OCI-LY1 (cell line): ENCODE results near the gene CSAD.
A peak's percentile ranks its signal among the peaks of the same experiment; 100 is the strongest.

Experiments
- EZH2 ChIP-seq: fragments of 200-600 bp; sonication (generic), shearing (Covaris generic); IDR thresholded peaks from 2 replicates; pipeline ENCODE4 v1.8.0; 2017; ENCODE audit warnings: borderline replicate concordance, mixed run types, mild to moderate bottlenecking, antibody characterized with exemption, low read length, moderate library complexity, mixed read lengths
- TF ChIP-seq, protein P1 (sequence below): fragments of 200-600 bp; sonication (generic), shearing (Covaris generic); IDR thresholded peaks from 2 replicates; pipeline ENCODE4 v1.5.1; 2017; ENCODE audit warnings: mild to moderate bottlenecking, antibody characterized with exemption, low read length, moderate library complexity, mixed read lengths

DNA sequence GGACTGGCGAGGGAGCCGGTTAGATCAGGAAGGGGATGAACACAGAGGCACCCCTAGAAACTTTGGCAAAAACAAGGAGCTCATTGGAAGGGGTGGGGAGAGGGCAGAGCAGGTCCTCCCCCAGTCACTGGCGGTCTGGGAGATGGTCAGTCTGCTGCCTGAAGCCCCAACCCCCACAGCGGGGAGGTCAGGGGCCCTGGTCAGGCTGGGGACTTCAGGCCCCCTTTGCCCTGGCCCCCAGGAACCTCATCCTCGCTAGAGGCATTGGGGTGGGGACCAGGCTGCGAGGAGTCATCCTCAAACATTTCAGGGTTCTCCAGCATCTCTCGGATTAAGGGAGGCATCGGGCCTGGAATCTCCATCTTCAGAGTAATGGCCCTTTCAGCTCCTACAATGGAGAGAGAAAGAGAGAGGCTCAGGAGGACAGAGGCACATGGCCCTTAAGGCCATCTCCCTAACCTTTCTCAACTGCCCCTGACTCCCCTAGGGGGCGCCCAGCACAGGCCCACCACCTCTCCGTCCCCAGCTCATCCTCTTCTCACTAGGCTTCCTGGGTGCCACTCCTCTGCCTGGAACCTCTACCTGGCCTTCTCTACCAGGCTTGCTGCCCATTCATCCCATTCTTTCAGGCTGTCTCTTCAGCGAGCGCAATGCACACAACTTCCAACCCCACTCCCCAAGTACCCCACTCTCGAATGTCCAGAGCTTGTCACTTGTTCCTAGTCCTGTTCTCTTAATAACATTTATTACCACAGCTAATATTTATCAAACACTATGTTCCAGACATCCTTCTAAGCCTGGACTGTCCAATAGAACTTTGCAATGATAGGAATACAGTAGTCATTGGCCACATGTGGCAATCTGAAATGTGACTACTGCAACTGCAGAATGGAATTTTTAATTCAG is 31.0 kb upstream of the CSAD start:
- TF ChIP-seq, protein P1, sequence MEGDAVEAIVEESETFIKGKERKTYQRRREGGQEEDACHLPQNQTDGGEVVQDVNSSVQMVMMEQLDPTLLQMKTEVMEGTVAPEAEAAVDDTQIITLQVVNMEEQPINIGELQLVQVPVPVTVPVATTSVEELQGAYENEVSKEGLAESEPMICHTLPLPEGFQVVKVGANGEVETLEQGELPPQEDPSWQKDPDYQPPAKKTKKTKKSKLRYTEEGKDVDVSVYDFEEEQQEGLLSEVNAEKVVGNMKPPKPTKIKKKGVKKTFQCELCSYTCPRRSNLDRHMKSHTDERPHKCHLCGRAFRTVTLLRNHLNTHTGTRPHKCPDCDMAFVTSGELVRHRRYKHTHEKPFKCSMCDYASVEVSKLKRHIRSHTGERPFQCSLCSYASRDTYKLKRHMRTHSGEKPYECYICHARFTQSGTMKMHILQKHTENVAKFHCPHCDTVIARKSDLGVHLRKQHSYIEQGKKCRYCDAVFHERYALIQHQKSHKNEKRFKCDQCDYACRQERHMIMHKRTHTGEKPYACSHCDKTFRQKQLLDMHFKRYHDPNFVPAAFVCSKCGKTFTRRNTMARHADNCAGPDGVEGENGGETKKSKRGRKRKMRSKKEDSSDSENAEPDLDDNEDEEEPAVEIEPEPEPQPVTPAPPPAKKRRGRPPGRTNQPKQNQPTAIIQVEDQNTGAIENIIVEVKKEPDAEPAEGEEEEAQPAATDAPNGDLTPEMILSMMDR: peak; percentile 68
- no peak for TF ChIP-seq EZH2
